ENCODE results near the gene POLD4. TPM values are rescaled to one million over a fixed set of nuclear protein-coding genes. Genes with fewer than 3 reads are reported as not detected.

Gene POLD4
- total RNA-seq, 1 donor from 2014 or later, result 69.3 TPM

DNA sequence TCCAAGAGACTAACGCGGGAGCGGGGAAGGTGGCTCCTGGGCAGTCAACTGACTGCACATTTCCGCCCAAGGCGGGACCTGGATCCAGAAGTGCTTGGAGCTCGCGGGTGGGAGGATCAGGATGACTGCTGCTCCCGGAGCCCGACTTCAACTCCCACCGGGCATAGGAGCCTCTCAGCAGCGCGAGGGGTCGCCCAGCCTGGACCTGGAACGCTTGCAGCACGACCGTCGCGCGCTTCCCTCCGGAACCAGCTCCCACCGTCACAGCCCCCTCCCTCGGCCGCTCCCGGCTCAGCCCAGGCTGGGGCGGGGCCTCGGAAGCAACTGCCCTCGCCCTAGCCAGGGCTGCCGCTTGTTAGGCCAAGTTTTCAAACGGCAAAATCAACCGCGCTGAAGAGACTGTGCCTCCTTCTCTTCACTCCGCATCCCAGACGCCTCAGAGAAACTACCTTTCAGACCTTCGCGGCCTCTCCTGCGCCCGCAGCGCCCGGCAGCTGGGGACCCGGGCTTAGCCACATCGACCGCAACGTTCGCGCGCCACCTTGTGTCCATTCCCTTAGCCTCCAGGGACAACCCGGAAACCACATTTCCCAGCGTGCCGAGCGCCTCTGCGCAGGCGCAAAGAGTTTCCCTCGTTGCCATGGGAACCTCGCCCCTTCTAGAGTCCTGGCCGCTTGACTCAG lies 36.0 kb downstream of the POLD4 start:
- Histone ChIP-seq H3K27ac (peak overlapping the region; percentile 92), H3K27me3 (no peaks in the 10 kb centered on the region), H3K9me3 (no peaks in the 10 kb centered on the region), H3K36me3 (no peaks in the 10 kb centered on the region), H3K4me3 (peak overlapping the region; percentile 78), H3K4me1 (peaks cover 17% of the 10 kb centered on the region)
- peak; percentile 98 for DNase-seq
- TF ChIP-seq, protein P1, sequence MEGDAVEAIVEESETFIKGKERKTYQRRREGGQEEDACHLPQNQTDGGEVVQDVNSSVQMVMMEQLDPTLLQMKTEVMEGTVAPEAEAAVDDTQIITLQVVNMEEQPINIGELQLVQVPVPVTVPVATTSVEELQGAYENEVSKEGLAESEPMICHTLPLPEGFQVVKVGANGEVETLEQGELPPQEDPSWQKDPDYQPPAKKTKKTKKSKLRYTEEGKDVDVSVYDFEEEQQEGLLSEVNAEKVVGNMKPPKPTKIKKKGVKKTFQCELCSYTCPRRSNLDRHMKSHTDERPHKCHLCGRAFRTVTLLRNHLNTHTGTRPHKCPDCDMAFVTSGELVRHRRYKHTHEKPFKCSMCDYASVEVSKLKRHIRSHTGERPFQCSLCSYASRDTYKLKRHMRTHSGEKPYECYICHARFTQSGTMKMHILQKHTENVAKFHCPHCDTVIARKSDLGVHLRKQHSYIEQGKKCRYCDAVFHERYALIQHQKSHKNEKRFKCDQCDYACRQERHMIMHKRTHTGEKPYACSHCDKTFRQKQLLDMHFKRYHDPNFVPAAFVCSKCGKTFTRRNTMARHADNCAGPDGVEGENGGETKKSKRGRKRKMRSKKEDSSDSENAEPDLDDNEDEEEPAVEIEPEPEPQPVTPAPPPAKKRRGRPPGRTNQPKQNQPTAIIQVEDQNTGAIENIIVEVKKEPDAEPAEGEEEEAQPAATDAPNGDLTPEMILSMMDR (IDR thresholded peaks at IDR 0.05), result peak; percentile 94
- peak; percentile 94 for ATAC-seq
- intact Hi-C loops (cut with DNase I), result loop anchor here (5.0 kb wide), 1 partner anchor 55 kb away; no protein-coding TSS in a partner anchor

DNA sequence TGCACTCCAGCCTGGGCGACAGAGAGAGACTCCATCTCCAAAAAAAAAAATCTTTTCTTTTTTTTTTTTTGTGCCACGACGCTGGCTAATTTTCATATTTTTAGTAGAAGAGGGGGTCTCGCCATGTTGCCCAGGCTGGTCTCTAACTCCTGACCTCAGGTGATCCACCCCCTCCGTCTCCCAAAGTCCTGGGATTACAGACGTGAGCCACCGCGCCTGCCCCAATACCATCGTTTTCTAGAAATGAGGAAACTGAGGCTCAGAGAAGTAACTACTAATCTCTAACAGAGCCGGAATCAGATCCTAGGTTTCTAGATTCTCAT lies 36.5 kb downstream of the POLD4 start:
- no peak for DNase-seq
- Histone ChIP-seq H3K4me3 (peak overlapping the region; percentile 78), H3K36me3 (no peaks in the 10 kb centered on the region), H3K27me3 (no peaks in the 10 kb centered on the region), H3K4me1 (peaks cover 17% of the 10 kb centered on the region), H3K27ac (peak overlapping the region; percentile 92), H3K9me3 (no peaks in the 10 kb centered on the region)
- no peak for ATAC-seq
- TF ChIP-seq, protein P1 (IDR thresholded peaks at IDR 0.05), result no peak
- intact Hi-C loops (cut with DNase I), result loop anchor here (5.0 kb wide), 1 partner anchor 55 kb away; no protein-coding TSS in a partner anchor

DNA sequence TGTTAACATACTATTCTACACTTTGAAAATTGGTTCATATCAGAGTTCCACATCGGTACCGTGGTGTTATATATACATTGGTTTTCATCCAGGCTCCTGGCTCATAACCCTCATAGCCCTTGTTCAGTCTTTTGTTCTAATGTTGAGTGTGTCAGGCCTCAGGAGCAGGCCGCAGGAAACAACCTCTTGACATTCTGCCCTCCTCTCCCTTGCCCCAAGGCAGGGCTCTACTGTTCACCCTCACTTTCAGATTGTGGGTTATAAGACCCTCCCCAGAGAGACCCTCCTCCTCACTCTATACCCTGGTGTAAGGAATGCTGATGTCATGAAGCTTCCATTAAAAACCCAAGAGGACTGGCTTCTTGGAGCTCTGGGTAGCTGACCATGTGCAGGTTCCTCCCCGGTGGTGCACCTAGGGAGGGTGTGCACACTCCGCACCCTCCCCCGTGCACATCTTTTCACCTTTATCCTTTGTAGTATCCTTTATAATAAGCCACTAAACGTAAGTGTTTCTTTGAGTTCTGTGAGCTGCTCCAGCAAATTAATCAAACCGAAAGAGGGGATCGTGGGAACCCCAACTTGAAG lies 37.9 kb downstream of the POLD4 start:
- no peaks in the 10 kb centered on the region for H3K9me3 ChIP-seq
- DNase-seq, result no peak
- TF ChIP-seq, protein P1 (IDR thresholded peaks at IDR 0.05), result no peak
- no peaks in the 10 kb centered on the region for H3K36me3 ChIP-seq
- peaks cover 17% of the 10 kb centered on the region for H3K4me1 ChIP-seq
- intact Hi-C loops (cut with DNase I), result loop anchor here (5.0 kb wide), 1 partner anchor 53 kb away; no protein-coding TSS in a partner anchor
- ATAC-seq, result no peak
- H3K4me3 ChIP-seq, result no peak overlapping the region
- no peak overlapping the region for H3K27ac ChIP-seq
- no peaks in the 10 kb centered on the region for H3K27me3 ChIP-seq

DNA sequence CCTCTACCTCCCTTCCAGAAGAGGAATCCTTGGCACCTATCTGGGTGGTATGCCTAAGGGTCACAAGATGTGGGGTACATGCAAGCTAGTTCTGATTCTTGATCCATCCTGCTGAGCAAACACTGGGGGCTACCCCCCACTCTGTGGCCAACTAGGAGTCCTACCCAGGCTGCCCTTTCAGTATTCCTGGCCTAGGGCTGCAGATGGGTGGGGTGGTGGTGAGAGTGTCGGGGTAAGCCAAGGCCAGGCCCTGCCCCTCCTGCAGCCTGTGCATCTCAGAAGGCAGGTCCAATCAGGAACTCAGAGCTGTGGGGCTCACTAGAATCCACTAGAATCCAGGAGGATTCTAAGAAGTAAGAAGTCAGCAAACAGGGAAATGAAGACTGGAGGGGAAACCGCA lies 39.1 kb downstream of the POLD4 start:
- intact Hi-C loops (cut with DNase I), result no loop called here
- H3K9me3 ChIP-seq, result no peaks in the 10 kb centered on the region
- no peak overlapping the region for H3K4me3 ChIP-seq

DNA sequence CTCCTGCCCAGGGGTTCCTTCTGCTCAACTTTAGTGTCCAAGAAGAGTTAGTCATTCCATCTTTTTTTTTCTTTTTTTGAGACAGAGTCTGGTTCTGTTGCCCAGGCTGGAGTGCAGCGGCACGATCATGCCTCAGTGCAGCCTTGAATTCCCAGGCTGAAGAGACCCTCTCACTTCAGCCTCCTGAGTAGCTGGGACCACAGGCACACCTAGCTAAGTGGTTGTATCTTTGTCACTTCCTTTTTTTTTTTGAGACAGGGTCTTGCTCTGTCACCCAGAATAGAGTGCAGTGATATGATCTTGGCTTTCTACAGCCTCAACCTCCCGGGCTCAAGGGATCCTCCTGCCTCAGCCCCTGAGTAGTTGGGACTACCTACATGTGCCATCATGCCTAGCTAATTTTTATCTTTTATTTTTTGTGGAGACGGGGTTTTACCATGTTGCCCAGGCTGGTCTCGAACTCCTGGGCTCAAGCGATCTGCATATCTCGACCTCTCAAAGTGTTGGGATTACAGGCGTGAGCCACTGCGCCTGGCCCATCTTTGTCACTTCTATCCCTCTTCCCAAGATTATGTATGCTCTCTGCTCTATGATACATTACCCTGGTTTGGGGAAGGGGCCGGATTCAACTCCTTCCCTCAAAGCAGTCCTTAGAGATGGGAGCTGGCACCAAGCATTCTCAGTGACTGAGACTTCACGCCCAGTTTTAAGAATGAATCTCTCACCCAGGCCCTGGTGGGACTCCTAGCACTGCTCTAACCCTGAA lies 40.0 kb downstream of the POLD4 start:
- Histone ChIP-seq H3K4me1 (peaks cover 10% of the 10 kb centered on the region), H3K27ac (no peak overlapping the region), H3K9me3 (no peaks in the 10 kb centered on the region), H3K4me3 (no peak overlapping the region), H3K27me3 (no peaks in the 10 kb centered on the region), H3K36me3 (peaks cover 21% of the 10 kb centered on the region)
- DNase-seq (no peak), ATAC-seq (no peak)
- TF ChIP-seq, protein P1 (IDR thresholded peaks at IDR 0.05), result no peak
- intact Hi-C loops (cut with DNase I), result no loop called here

More for the DNA sequence above, 39.1 kb downstream of the POLD4 start:
- no peaks in the 10 kb centered on the region for H3K27me3 ChIP-seq
- H3K27ac ChIP-seq, result no peak overlapping the region
- peaks cover 12% of the 10 kb centered on the region for H3K36me3 ChIP-seq
- H3K4me1 ChIP-seq, result peaks cover 17% of the 10 kb centered on the region
- TF ChIP-seq, protein P1 (IDR thresholded peaks at IDR 0.05), result no peak
- ATAC-seq (no peak), DNase-seq (no peak)
